Type B pancreatic cell (in vitro differentiated cells): ENCODE measurements around the gene NOX5. TPM values are rescaled to one million over a fixed set of nuclear protein-coding genes. Genes with fewer than 3 reads are reported as not detected.

Experiments
- DNase-seq: peaks from one replicate; pipeline ENCODE4 v3.0.0; 2021; ENCODE audit warnings: mixed read lengths; ENCODE audit not compliant: unreplicated experiment; ENCODE audit errors: extremely low spot score
- H3K27ac Mint-ChIP-seq: 2 replicates; pipeline ENCODE4 v1.8.0; 2021; ENCODE audit warnings: mild to moderate bottlenecking, mixed read lengths
- H3K27me3 Mint-ChIP-seq: 2 replicates; pipeline ENCODE4 v1.8.0; 2021; ENCODE audit warnings: mixed read lengths
- H3K36me3 Mint-ChIP-seq: 2 replicates; pipeline ENCODE4 v1.8.0; 2021; ENCODE audit warnings: mixed read lengths
- H3K4me1 Mint-ChIP-seq: one replicate; pipeline ENCODE4 v1.8.0; 2021; ENCODE audit warnings: mixed read lengths; ENCODE audit not compliant: unreplicated experiment
- H3K4me3 Mint-ChIP-seq: 2 replicates; pipeline ENCODE4 v1.8.0; 2021; ENCODE audit warnings: mild to moderate bottlenecking, mixed read lengths
- H3K9me3 Mint-ChIP-seq: 2 replicates; pipeline ENCODE4 v1.8.0; 2021; ENCODE audit warnings: mixed read lengths
- CTCF ChIP-seq: fragments of 200-600 bp; sonication (generic); conservative IDR thresholded peaks from 2 replicates; pipeline ENCODE4 v1.5.0; 2021; ENCODE audit warnings: antibody characterized with exemption, mild to moderate bottlenecking
- total RNA-seq: library from RNA; stranded (reverse); gene quantifications from 2 replicates; pipeline ENCODE4 v1.2.1, GENCODE V29; 2021; ENCODE audit warnings: low replicate concordance

The NOX5 gene
- total RNA-seq, 1 donor from 2014 or later: not detected

- H3K9me3 Mint-ChIP-seq: no peaks in the 10 kb centered on the region
- TF ChIP-seq CTCF: no peak
- H3K27me3 Mint-ChIP-seq: peaks cover 5% of the 10 kb centered on the region
- no peak overlapping the region for H3K4me3 Mint-ChIP-seq
- H3K36me3 Mint-ChIP-seq: no peaks in the 10 kb centered on the region
- peak; percentile 51 for DNase-seq
- H3K4me1 Mint-ChIP-seq: peaks cover 6% of the 10 kb centered on the region
- no peak overlapping the region for H3K27ac Mint-ChIP-seq
Observed at GRCh38 chr15:69042531-69042930, 28.0 kb downstream of the NOX5 start.

- Mint-ChIP-seq H3K27ac (no peak overlapping the region), H3K27me3 (peaks cover 4% of the 10 kb centered on the region), H3K36me3 (no peaks in the 10 kb centered on the region), H3K9me3 (no peaks in the 10 kb centered on the region), H3K4me1 (peaks cover 6% of the 10 kb centered on the region), H3K4me3 (no peak overlapping the region)
- TF ChIP-seq CTCF: peak; percentile 65
- DNase-seq: no peak
Observed at GRCh38 chr15:69045802-69046201, 31.3 kb downstream of the NOX5 start.

- Mint-ChIP-seq H3K27me3 (peaks cover 4% of the 10 kb centered on the region), H3K9me3 (no peaks in the 10 kb centered on the region), H3K4me1 (peaks cover 6% of the 10 kb centered on the region), H3K4me3 (no peak overlapping the region), H3K27ac (no peak overlapping the region), H3K36me3 (no peaks in the 10 kb centered on the region)
- no peak for TF ChIP-seq CTCF
- DNase-seq: no peak
Observed at GRCh38 chr15:69046781-69047180, 32.3 kb downstream of the NOX5 start.

- DNase-seq: no peak
- Mint-ChIP-seq H3K4me3 (no peak overlapping the region), H3K4me1 (peaks cover 6% of the 10 kb centered on the region), H3K9me3 (no peaks in the 10 kb centered on the region), H3K27ac (no peak overlapping the region), H3K27me3 (peaks cover 4% of the 10 kb centered on the region), H3K36me3 (no peaks in the 10 kb centered on the region)
- no peak for TF ChIP-seq CTCF
Observed at GRCh38 chr15:69049976-69050375, 35.5 kb downstream of the NOX5 start.

- H3K9me3 Mint-ChIP-seq: no peaks in the 10 kb centered on the region
- no peak overlapping the region for H3K27ac Mint-ChIP-seq
- H3K4me1 Mint-ChIP-seq: peaks cover 14% of the 10 kb centered on the region
- H3K27me3 Mint-ChIP-seq: peaks cover 23% of the 10 kb centered on the region
- no peak for TF ChIP-seq CTCF
- no peaks in the 10 kb centered on the region for H3K36me3 Mint-ChIP-seq
- no peak for DNase-seq
- no peak overlapping the region for H3K4me3 Mint-ChIP-seq
Observed at GRCh38 chr15:69055251-69055650, 40.8 kb downstream of the NOX5 start.

GRCh38 chr15:69056365-69056764, 41.9 kb downstream of the NOX5 start:
- DNase-seq: no peak
- no peaks in the 10 kb centered on the region for H3K9me3 Mint-ChIP-seq
- peaks cover 17% of the 10 kb centered on the region for H3K4me1 Mint-ChIP-seq
- H3K27ac Mint-ChIP-seq: no peak overlapping the region
- no peak overlapping the region for H3K4me3 Mint-ChIP-seq
- no peaks in the 10 kb centered on the region for H3K36me3 Mint-ChIP-seq
- no peak for TF ChIP-seq CTCF
- H3K27me3 Mint-ChIP-seq: peaks cover 23% of the 10 kb centered on the region
